PC-9 (cell line): Measurements from ENCODE around the gene PLXNC1.

ENCODE experiments used
- EZH2 ChIP-seq: fragments of 200-600 bp; sonication (generic); IDR thresholded peaks from 2 replicates; pipeline ENCODE4 v1.8.0; 2017; ENCODE audit warnings: antibody characterized with exemption, low read depth
- TF ChIP-seq, protein P1 (sequence below): fragments of 200-600 bp; sonication (generic); conservative IDR thresholded peaks from 2 replicates; pipeline ENCODE4 v1.6.1; 2017; ENCODE audit warnings: mixed run types, antibody characterized with exemption, mild to moderate bottlenecking, moderate library complexity

DNA sequence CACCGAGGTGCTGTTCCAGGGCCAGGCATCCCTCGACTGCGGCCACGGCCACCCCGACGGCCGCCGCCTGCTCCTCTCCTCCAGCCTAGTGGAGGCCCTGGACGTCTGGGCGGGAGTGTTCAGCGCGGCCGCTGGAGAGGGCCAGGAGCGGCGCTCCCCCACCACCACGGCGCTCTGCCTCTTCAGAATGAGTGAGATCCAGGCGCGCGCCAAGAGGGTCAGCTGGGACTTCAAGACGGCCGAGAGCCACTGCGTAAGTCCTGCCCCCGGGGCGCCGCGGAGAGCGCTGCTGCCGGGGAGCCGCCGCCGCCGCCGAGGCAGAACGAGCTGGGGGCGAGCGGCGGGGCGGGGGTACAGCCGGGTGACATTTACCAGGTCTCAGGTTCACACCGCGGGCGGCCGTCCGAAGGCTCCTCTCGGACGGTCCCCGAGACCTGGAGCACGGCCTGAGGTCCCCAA, 1.4 kb downstream of the PLXNC1 start:
- TF ChIP-seq, protein P1, sequence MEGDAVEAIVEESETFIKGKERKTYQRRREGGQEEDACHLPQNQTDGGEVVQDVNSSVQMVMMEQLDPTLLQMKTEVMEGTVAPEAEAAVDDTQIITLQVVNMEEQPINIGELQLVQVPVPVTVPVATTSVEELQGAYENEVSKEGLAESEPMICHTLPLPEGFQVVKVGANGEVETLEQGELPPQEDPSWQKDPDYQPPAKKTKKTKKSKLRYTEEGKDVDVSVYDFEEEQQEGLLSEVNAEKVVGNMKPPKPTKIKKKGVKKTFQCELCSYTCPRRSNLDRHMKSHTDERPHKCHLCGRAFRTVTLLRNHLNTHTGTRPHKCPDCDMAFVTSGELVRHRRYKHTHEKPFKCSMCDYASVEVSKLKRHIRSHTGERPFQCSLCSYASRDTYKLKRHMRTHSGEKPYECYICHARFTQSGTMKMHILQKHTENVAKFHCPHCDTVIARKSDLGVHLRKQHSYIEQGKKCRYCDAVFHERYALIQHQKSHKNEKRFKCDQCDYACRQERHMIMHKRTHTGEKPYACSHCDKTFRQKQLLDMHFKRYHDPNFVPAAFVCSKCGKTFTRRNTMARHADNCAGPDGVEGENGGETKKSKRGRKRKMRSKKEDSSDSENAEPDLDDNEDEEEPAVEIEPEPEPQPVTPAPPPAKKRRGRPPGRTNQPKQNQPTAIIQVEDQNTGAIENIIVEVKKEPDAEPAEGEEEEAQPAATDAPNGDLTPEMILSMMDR: no peak
- no peak for TF ChIP-seq EZH2
